A549 (cell line): ENCODE results near the gene KPTN. TPM values are rescaled to one million over a fixed set of nuclear protein-coding genes. Genes with fewer than 3 reads are reported as not detected.

Experiments used
- ATAC-seq, 2 experiments: fragments of 200-7000 bp in 1 of 2; fragments of >200 bp in 1 of 2; cut with Nextera tagmentation in 1 of 2; cut with Tn5 transposase in 1 of 2; 3 replicates each; pipeline versions ENCODE4 v1.8.0 to v1.9.1; 2018 to 2020; ENCODE audit warnings: mild to moderate bottlenecking in 1 of 2, moderate library complexity in 1 of 2
- CTCF ChIA-PET: fragments of 300-600 bp; sonication (Branson Sonifier 250); formaldehyde crosslinking; extraction: SDS; loops from one replicate; lab custom pipeline; 2021; ENCODE audit warnings: antibody characterized with exemption, inconsistent platforms; lab: Yijun Ruan, JAX
- POLR2A ChIA-PET: fragments of 350-600 bp; formaldehyde crosslinking; extraction: SDS; loops from one replicate; lab custom pipeline; 2021; ENCODE audit warnings: antibody characterized with exemption, inconsistent platforms; lab: Yijun Ruan, JAX
- DNase-seq, 2 experiments: peaks; one replicate each; pipeline versions ENCODE4 v3.0.0 to v3.0.0-alpha.2; 2011 to 2016; ENCODE audit warnings: low read depth in 1 of 2, low spot score in 1 of 2
- FAIRE-seq: peaks from 2 replicates; lab custom pipeline; 2011; peaks lifted over from hg19 to GRCh38; lab: Jason Lieb, UNC
- H3K27ac ChIP-seq, 2 experiments: fragments of >200 bp; sonication (Bioruptor Twin); formaldehyde crosslinking; 3 replicates each; pipeline ENCODE4 v1.5.1; 2016 to 2017
- H3K4me1 ChIP-seq: fragments of >200 bp; sonication (Bioruptor Twin); formaldehyde crosslinking; 3 replicates; pipeline ENCODE4 v1.6.1; 2016
- H3K4me2 ChIP-seq: fragments of >200 bp; sonication (Bioruptor Twin); formaldehyde crosslinking; 3 replicates; pipeline ENCODE4 v1.6.1; 2016
- H3K4me3 ChIP-seq: fragments of >200 bp; sonication (Bioruptor Twin); formaldehyde crosslinking; 3 replicates; pipeline ENCODE4 v1.5.1; 2016
- H3K9me3 ChIP-seq: fragments of >200 bp; sonication (Bioruptor Twin); formaldehyde crosslinking; 3 replicates; pipeline ENCODE4 v1.6.1; 2016
- BHLHE40 ChIP-seq: IDR thresholded peaks from 2 replicates; pipeline ENCODE4 v1.6.1; 2012; ENCODE audit warnings: low read depth, low read length, inconsistent platforms
- CBX2 ChIP-seq: fragments of 200-600 bp; sonication (generic); IDR thresholded peaks from 2 replicates; pipeline ENCODE4 v1.6.1; 2016; ENCODE audit warnings: low read depth, mild to moderate bottlenecking, borderline replicate concordance
- CBX8 ChIP-seq: fragments of 200-600 bp; sonication (generic); IDR thresholded peaks from 2 replicates; pipeline ENCODE4 v1.6.1; 2016
- CEBPB ChIP-seq, 2 experiments: fragments of >200 bp in 1 of 2; sonication (Bioruptor Twin) in 1 of 2; formaldehyde crosslinking in 1 of 2; IDR thresholded peaks; 2 replicates each; pipeline ENCODE4 v1.6.1; 2012 to 2016
- CHD2 ChIP-seq: fragments of 150-350 bp; IDR thresholded peaks from 2 replicates; pipeline ENCODE4 v1.6.1; 2014; ENCODE audit warnings: low read length; ENCODE audit not compliant: partially characterized antibody
- EHMT2 ChIP-seq: fragments of 200-600 bp; sonication (generic); IDR thresholded peaks from 2 replicates; pipeline ENCODE4 v1.6.1; 2016; ENCODE audit warnings: antibody characterized with exemption, low read depth, mild to moderate bottlenecking, moderate library complexity
- ESRRA ChIP-seq: fragments of 150-350 bp; IDR thresholded peaks from 2 replicates; pipeline ENCODE4 v1.6.1; 2014; ENCODE audit warnings: mild to moderate bottlenecking, low read length, borderline replicate concordance
- HEYL ChIP-seq: fragments of 250-450 bp; sonication (Bioruptor Pico); IDR thresholded peaks from 2 replicates; pipeline ENCODE4 v1.8.0; 2021; ENCODE audit warnings: mild to moderate bottlenecking, moderate library complexity
- HMGXB4 ChIP-seq: fragments of 250-450 bp; sonication (Bioruptor Pico); IDR thresholded peaks from 2 replicates; pipeline ENCODE4 v1.5.0; 2021; ENCODE audit warnings: mild to moderate bottlenecking, moderate library complexity, borderline replicate concordance
- HOXA7 ChIP-seq: fragments of 250-450 bp; sonication (Bioruptor Pico); IDR thresholded peaks from 2 replicates; pipeline ENCODE4 v1.5.0; 2020; ENCODE audit warnings: mild to moderate bottlenecking, moderate library complexity
- HOXB13 ChIP-seq: fragments of 250-450 bp; sonication (Bioruptor Pico); IDR thresholded peaks from 2 replicates; pipeline ENCODE4 v1.5.0; 2020; ENCODE audit warnings: low read depth, mild to moderate bottlenecking, moderate library complexity
- JUN ChIP-seq, 2 experiments: fragments of >200 bp; sonication (Bioruptor Twin); formaldehyde crosslinking; IDR thresholded peaks; 2 replicates in 1 of 2; 3 replicates in 1 of 2; pipeline ENCODE4 v1.6.1; 2016 to 2017
- JUNB ChIP-seq: fragments of >200 bp; sonication (Bioruptor Twin); formaldehyde crosslinking; IDR thresholded peaks from 2 replicates; pipeline ENCODE4 v1.6.1; 2016
- KDM1A ChIP-seq: fragments of 200-600 bp; sonication (generic); IDR thresholded peaks from 2 replicates; pipeline ENCODE4 v1.6.1; 2016; ENCODE audit warnings: low read depth, mild to moderate bottlenecking
- MYC ChIP-seq: IDR thresholded peaks from 2 replicates; pipeline ENCODE4 v1.6.1; 2012; ENCODE audit warnings: mild to moderate bottlenecking, inconsistent platforms, low read length, improper control_type of control experiment, borderline replicate concordance
- NFE2L2 ChIP-seq: fragments of 150-350 bp; conservative IDR thresholded peaks from 2 replicates; pipeline ENCODE4 v1.6.1; 2014; ENCODE audit warnings: low read length
- POLR2AphosphoS2 ChIP-seq: conservative IDR thresholded peaks from 2 replicates; pipeline ENCODE4 v1.6.1; 2012; ENCODE audit warnings: low read length, improper control_type of control experiment, inconsistent platforms
- RAD21 ChIP-seq, 2 experiments: fragments of >200 bp in 1 of 2; sonication (Bioruptor Twin) in 1 of 2; formaldehyde crosslinking in 1 of 2; IDR thresholded peaks in 1 of 2; conservative IDR thresholded peaks in 1 of 2; 2 replicates in 1 of 2; 3 replicates in 1 of 2; pipeline ENCODE4 v1.6.1; 2012 to 2018; ENCODE audit warnings: inconsistent platforms in 1 of 2
- RFX5 ChIP-seq: fragments of 450-650 bp; IDR thresholded peaks from 2 replicates; pipeline ENCODE4 v1.7.1; 2014; ENCODE audit warnings: antibody characterized with exemption, mild to moderate bottlenecking, moderate library complexity
- SMC3 ChIP-seq: fragments of >200 bp; sonication (Bioruptor Twin); formaldehyde crosslinking; IDR thresholded peaks from 3 replicates; pipeline ENCODE4 v1.6.1; 2018; ENCODE audit warnings: inconsistent platforms
- TP53 ChIP-seq: fragments of 250-450 bp; sonication (Bioruptor Pico); IDR thresholded peaks from 2 replicates; pipeline ENCODE4 v1.5.0; 2021; ENCODE audit warnings: mild to moderate bottlenecking, moderate library complexity
- ZFP36 ChIP-seq: fragments of 450-650 bp; IDR thresholded peaks from 2 replicates; pipeline ENCODE4 v1.6.1; 2014; ENCODE audit warnings: borderline replicate concordance; ENCODE audit not compliant: partially characterized antibody
- ZSCAN20 ChIP-seq: fragments of 250-450 bp; sonication (Bioruptor Pico); IDR thresholded peaks from 2 replicates; pipeline ENCODE4 v1.8.0; 2022; ENCODE audit warnings: mild to moderate bottlenecking, moderate library complexity
- WGBS: methylation state at CpG from one replicate; pipeline ENCODE4 v1.1.6; 2017; ENCODE audit errors: missing lambda C conversion rate; 5-methylcytosine and 5-hydroxymethylcytosine counted together
- polyA plus RNA-seq, 4 experiments: library from polyadenylated mRNA; depleted of rRNA in 3 of 4; stranded (reverse); fragments of >200 nt; fragmentation: RNase III in 1 of 4; extraction: RNeasy Plus Mini Kit Qiagen cat#74134 plus additional on column Dnase treatment in 1 of 4; gene quantifications; 2 replicates in 3 of 4; 3 replicates in 1 of 4; pipeline ENCODE4 v1.2.3, GENCODE V29; 2011 to 2017

The KPTN gene
- polyA plus RNA-seq, 2 of the 4 experiments (the other 2 are of a cell fraction): 10.6 to 20.6 TPM

GRCh38 chr19:47493378-47494210 lies 9.6 kb upstream of the KPTN start:
- no peak for DNase-seq
- TF ChIP-seq POLR2AphosphoS2 (no peak), HOXB13 (CRISPR knock-in tag) (no peak), CBX2 (no peak), CEBPB (IDR thresholded peaks at IDR 0.05) (no peak), ZFP36 (no peak), KDM1A (no peak), MYC (no peak), ZSCAN20 (CRISPR knock-in tag) (no peak), NFE2L2 (no peak), RAD21 (conservative IDR thresholded peaks at IDR 0.05 in 1 of 2, IDR thresholded peaks at IDR 0.05 in 1 of 2) (no peak), TP53 (CRISPR knock-in tag) (no peak), HEYL (CRISPR knock-in tag) (no peak), BHLHE40 (no peak), CHD2 (no peak)
- TF ChIP-seq, all 56 proteins: peak for 0
- whole genome bisulfite sequencing: 89% methylated on average over 18 of the region's 18 CpGs
- ChIA-PET CTCF (interaction anchor here (4.5 to 9.7 kb wide), 3 partner anchors 10 to 204 kb away, joined by 26 to 58 read pairs (median 52); partner anchors contain the start of gene KPTN), POLR2A (no interaction called here)
- no peak overlapping the region for H3K4me2 ChIP-seq
- no peak overlapping the region for H3K4me3 ChIP-seq
- no peaks in the 10 kb centered on the region for H3K4me1 ChIP-seq
- H3K9me3 ChIP-seq: no peaks in the 10 kb centered on the region
- ATAC-seq: no peak; a peak in 1 of 6 replicates
- H3K27ac ChIP-seq: no peak overlapping the region
- no peak for FAIRE-seq

- POLR2A ChIA-PET: interaction anchor here (0.7 kb wide), 1 partner anchor 9 kb away, joined by 3 read pairs; the partner anchor contains the start of gene KPTN
- 89% methylated on average over 21 of the region's 23 CpGs for WGBS
- no peak for TF ChIP-seq EHMT2
- TF ChIP-seq JUN (IDR thresholded peaks at IDR 0.05): no peak
- TF ChIP-seq HOXA7: no peak
- no peak for TF ChIP-seq CBX8
- no peak for TF ChIP-seq SMC3
- TF ChIP-seq JUNB: no peak
- TF ChIP-seq ESRRA: no peak
- TF ChIP-seq RFX5: no peak
- TF ChIP-seq POLR2AphosphoS2: no peak
- no peak for TF ChIP-seq CHD2
- Histone ChIP-seq H3K4me3 (no peak overlapping the region), H3K27ac (no peak overlapping the region), H3K9me3 (no peaks in the 10 kb centered on the region), H3K4me2 (no peak overlapping the region), H3K4me1 (no peaks in the 10 kb centered on the region)
- CTCF ChIA-PET: interaction anchor here (1.4 to 9.7 kb wide), 6 partner anchors 8 to 251 kb away, joined by 4 to 58 read pairs (median 10); partner anchors contain the start of genes KPTN and NAPA
- DNase-seq: no peak
- peak; percentile 6 to 7; a peak in 2 of 6 replicates for ATAC-seq
- FAIRE-seq: no peak
These were observed 8.8 kb upstream of the KPTN start for GRCh38 chr19:47492571-47493377.

- H3K4me2 ChIP-seq: no peak overlapping the region
- FAIRE-seq (no peak), DNase-seq (no peak), ATAC-seq (no peak)
- H3K9me3 ChIP-seq: no peaks in the 10 kb centered on the region
- TF ChIP-seq HMGXB4 (no peak), BHLHE40 (no peak)
- 92% methylated on average over 14 of the region's 14 CpGs for WGBS
- ChIA-PET CTCF (interaction anchor here (1.0 to 9.7 kb wide), 7 partner anchors 8 to 251 kb away, joined by 3 to 58 read pairs (median 8); partner anchors contain the start of genes KPTN and NAPA), POLR2A (interaction anchor here (0.7 kb wide), 1 partner anchor 8 kb away, joined by 3 read pairs; the partner anchor contains the start of gene KPTN)
- H3K4me1 ChIP-seq: no peaks in the 10 kb centered on the region
- H3K4me3 ChIP-seq: no peak overlapping the region
- H3K27ac ChIP-seq: no peak overlapping the region
These were observed 8.1 kb upstream of the KPTN start for GRCh38 chr19:47492137-47492533.
